HG03521 (cell line): Measurements from ENCODE around the gene OR5H2.

Source experiments
- ATAC-seq: cut with Tn5 transposase; IDR thresholded peaks from one replicate; pipeline ENCODE4 v1.9.1; 2021; ENCODE audit warnings: mild to moderate bottlenecking, moderate library complexity; ENCODE audit not compliant: unreplicated experiment

The OR5H2 gene

DNA sequence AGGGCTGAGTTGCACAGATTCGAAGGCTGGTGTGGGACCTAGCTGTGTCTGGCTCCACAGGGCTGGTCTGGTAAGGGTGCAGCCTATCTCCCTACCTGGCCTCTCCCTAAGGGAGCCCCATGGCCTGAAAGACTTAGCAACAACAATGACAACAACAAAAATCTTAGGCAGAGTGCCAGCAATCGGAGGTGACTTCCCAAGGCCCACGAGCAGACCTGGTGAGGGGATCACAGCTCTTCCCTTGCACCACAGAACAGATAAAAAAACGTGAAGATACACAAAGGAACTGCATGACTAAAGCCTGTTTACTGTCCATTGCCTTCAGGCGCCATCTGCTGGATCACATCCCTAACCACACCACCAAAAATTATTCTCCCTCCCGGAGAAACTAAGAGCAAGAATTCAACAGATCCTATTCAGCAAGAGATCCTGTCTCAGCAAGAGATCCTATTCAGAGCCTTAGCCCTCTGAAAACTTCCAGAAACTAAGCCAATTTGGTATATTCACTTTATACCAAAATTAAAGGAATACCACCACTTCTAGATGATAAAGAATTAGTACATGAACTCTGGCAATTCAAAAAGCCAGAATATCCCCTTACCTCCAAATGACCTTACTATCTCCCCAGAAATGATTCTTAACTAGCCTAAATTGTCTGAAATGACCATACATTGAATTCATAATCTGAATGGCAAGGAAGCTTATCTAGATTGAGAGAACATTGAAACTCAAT lies 47.3 kb downstream of the OR5H2 start:
- ATAC-seq, result peak; percentile 53

DNA sequence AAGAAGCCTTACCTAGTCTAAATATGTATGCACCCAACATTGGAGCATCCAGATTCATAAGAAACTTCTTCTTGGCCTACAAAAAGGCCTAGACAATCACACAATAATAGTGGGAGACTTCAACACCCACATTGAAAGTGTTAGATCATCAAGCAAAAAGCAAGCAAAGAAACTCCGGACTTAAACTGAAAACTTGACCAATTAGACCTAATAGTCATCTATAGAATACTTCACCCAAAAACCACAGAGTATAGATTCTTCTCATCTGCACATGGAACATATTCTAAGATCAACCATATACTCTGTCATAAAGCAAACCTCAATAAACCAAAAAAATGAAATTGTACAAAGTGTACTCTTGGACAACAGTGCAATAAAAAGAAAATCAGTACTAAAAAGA lies 49.0 kb downstream of the OR5H2 start:
- ATAC-seq, result no peak
